T-helper 22 cell (primary cell): ENCODE results near the gene ST8SIA6.
"Not testable (repeated sequence)": the region's sequence is repeated elsewhere in the genome, so short reads cannot be mapped to it uniquely, and the experiment has no call there.

Source experiments
- DNase-seq: peaks from one replicate; pipeline ENCODE4 v3.0.0-alpha.2; 2020; ENCODE audit warnings: low read depth

Gene ST8SIA6

GRCh38 chr10:17456032-17456548 lies 1.7 kb upstream of the ST8SIA6 start:
- DNase-seq: no peak

- no peak for DNase-seq
Observed at GRCh38 chr10:17455015-17455520, 673 bp upstream of the ST8SIA6 start.

DNA sequence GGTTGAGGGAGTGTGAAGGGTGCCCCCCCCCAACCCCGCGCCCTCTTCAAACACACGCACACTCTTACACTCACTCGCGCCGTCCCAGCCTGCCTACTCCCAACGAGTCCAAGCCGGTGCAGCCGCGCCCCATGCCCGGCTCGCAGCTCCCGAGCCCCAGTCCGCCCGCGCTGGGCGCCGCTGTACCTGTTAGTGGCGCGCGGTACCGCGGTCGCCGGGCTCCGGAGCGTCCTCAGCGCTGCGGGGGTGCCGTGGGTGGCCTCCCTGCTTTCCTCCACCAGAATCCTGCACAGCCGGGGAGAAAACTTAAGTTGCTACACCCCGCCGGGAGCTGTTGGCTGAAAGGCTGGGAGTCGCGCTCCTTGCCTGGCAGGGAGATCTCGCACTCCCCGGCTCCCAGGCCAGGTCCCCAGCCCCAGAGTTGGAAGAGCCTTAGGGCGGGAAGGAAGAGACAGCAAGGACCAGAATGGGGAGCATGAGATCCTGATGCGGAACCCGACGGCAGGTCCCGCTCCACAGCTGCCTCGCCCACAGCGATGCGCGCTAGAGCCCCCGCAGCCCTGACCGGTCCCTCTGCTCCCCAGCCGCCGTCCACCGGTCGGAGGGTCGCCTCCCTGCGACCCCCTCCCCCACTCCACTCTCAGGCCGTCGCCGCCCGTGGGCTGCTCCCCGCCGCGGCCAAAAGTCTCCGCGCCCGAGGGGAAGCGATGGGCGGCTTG lies 863 bp downstream of the ST8SIA6 start:
- peak; percentile 5 for DNase-seq

- no peak for DNase-seq
Observed at GRCh38 chr10:17453035-17453372, 1.4 kb downstream of the ST8SIA6 start.

DNA sequence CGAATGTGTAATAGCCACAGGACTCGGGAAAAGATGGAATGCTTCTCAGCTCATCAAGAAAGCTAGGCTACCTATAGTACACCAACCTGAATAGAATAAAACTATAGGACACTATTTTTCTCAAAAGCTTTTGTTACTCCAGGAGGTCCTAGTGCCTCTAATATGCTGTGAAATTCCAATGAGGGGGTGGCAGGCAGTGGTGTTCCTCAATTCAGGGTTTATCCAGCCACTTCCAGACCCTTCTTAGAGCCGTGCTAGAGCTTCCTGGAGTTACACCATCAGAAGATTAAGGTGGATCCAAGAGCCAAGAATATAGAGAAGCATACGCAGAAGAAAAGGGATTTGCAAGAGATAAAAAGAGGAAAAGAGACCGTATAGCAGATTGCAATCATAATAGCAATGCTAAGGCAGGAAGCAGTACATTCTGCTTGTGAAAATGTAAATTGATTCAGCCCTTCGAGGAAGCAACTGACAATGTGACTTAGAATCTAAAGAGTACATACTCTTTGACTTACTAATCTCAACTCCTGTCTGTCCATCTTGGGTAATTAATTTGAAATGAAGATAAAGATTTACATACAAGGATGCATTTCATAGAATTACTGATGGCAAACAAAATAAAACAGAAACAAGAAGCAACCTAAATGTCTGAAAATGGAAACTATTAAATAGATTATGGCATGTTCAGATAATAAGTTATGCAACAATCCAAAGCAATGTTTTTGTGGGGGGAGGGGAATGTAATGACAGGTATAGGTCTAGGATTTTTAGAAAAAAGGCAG lies 2.1 kb downstream of the ST8SIA6 start:
- no peak for DNase-seq

DNA sequence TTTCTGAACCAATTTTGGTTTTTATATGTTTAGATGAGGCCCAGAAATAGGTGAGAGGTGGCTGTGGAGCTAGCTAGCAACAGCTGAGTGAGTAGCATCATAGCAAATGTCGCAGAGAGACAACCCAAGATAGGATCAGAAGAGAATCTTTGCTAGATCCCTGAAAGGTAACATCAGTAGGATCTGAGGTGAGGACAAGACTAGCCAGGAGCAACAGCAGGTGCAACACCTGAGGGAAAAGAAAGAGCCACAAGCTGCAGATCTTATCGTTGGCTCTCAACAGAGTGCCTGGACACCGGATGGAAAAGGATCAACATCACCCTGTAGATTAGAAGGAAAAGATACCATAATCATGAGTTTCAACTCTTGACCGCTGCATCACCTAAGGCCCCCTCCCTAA lies 4.4 kb downstream of the ST8SIA6 start:
- DNase-seq: no peak

DNA sequence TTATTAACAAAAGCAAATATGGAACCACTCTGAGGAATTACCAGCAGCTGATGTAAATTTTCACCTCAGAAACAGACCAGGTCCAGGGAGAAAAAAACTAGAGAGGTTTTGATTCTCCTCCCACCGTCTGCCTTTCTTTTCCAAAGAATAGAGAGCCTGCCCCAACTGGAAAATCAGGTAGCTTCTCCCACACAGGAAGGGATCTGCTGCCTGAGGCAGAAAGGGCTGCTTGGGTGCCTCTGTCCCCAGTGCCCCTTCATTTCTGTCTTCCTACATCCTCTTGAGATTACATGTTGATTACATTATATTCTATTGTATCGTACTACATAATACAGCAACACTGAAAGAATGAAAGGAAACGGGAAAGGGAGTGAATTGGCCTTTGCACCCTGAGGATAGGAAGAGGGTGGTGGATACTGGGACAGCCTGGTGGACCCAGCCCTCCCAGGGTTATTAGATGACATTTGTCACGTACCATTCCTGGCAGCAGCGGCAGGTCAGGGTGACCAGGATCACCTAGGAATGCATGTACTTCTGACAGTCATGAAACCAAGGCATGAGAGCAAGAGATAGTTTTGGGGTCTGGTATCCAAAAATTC lies 8.9 kb downstream of the ST8SIA6 start:
- DNase-seq: no peak

DNA sequence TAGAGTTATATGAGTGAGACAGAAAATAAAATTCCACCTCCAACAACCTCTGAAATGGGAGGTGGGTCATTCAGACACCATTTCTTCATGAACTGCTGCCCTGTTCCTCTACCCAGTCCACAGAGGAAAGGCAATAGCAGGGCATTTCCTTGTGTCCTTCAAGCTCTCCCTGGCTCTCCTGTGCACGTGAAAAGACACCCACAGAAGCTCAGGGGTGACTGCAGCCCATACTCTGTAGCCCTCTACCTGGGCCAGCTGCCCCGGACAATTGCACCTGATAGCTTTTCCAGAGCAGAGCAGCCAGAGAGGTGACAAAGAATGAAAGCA lies 10.0 kb downstream of the ST8SIA6 start:
- DNase-seq: no peak

GRCh38 chr10:17443707-17444387 lies 10.5 kb downstream of the ST8SIA6 start:
- DNase-seq: no peak

GRCh38 chr10:17438583-17438982 lies 15.8 kb downstream of the ST8SIA6 start:
- no peak for DNase-seq

DNA sequence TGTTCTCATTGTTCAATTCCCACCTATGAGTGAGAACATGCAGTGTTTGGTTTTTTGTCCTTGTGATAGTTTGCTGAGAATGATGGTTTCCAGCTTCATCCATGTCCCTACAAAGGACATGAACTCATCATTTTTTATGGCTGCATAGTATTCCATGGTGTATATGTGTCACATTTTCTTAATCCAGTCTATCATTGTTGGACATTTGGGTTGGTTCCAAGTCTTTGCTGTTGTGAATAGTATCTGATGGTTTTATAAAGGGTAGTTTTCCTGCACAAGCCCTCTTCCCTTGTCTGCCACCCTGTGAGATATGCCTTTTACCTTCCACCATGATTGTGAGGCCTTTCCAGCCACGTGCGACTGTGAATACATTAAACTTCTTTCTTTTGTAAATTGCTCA lies 17.8 kb downstream of the ST8SIA6 start:
- DNase-seq: not testable (repeated sequence)

DNA sequence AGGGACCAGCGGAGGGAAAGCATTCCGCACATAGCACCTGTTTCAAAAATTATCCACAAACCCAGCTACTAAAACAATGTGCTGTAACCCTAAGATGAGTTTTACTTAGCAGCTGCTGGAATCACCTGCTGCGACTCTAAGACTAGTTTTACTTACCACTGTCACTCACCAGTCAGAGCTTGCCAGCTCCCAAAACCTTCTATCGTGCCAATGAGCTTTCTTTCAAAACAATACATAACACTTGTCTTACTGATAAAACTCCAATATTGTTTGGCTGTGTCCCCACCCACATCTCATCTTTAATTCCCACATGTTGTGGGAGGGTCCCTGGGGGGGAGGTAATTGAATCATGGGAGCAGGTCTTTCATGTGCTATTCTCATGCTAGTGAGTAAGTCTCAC lies 18.4 kb downstream of the ST8SIA6 start:
- DNase-seq: no peak

- no peak for DNase-seq
Observed at GRCh38 chr10:17435187-17435586, 19.2 kb downstream of the ST8SIA6 start.

DNA sequence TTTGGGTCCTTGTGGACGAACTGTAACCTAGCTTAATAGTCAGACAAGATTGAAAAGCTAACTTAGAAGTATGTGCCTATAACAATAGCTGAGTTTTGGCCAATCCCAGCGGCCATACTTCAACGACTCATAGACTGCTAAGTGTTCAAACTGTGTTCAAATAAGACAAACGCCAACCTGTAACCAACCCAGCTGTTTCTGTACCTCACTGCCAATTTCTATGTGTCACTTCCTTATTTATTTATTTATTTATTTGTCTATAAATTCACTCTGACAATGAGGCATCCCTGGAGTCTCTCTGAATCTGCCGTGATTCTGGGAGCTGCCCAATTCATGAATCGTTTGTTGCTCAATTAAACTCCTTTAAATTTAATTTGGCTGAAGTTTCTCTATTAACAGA lies 21.7 kb downstream of the ST8SIA6 start:
- no peak for DNase-seq

GRCh38 chr10:17431871-17432311 lies 22.5 kb downstream of the ST8SIA6 start:
- DNase-seq: no peak

DNA sequence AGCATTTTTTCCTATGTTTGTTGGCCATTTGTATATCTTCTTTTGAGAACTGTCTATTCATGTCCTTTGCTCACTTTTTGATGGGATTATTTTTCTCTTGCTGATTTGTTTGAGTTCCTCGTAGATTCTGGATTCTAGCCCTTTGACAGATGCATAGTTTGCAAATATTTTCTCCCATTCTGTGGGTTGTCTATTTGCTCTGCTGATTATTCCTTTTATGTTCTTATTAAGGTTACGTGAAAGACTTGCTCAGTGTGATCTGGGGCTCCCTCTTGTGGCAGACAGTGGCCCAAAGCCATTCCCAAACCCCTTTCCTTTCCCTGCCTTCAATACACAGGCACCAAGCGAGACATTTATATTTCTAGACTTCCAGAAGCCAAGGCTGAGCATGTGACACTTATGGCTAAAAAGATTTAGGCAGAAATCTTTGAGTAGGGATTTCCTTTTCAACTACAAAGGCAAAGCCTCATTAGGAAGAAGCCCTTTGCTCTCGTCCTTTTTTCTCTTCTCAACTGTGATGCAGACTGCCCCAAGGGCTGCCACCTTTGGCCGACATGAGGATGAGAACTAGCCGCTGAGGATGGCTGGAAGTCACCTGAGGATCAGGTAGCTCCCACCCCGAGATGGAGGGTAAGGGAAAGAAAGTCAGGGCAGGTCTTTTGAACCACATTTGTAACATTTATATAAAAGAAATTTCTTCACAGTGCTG lies 23.6 kb downstream of the ST8SIA6 start:
- DNase-seq: peak; percentile 25

GRCh38 chr10:17429490-17429889 lies 24.9 kb downstream of the ST8SIA6 start:
- DNase-seq: no peak

- DNase-seq: peak; percentile 61
Observed at GRCh38 chr10:17428351-17429097, 25.9 kb downstream of the ST8SIA6 start.

- no peak for DNase-seq
Observed at GRCh38 chr10:17427666-17428350, 26.6 kb downstream of the ST8SIA6 start.

- DNase-seq: no peak
Observed at GRCh38 chr10:17427201-17427600, 27.2 kb downstream of the ST8SIA6 start.
